H9 (cell line): ENCODE data around the gene APLF. TPM values are rescaled to one million over a fixed set of nuclear protein-coding genes. Genes with fewer than 3 reads are reported as not detected.

ENCODE experiments used
- DNase-seq: peaks from one replicate; pipeline ENCODE4 v3.0.0-alpha.2; 2017
- H2AFZ ChIP-seq: one replicate; pipeline ENCODE4 v1.6.1; 2013; ENCODE audit warnings: mild to moderate bottlenecking, low read length, control low read depth, moderate library complexity
- H2AK5ac ChIP-seq: 2 replicates; pipeline ENCODE4 v1.6.1; 2013; ENCODE audit warnings: low read length, control low read depth, mixed read lengths; ENCODE audit not compliant: insufficient read length
- H2BK120ac ChIP-seq: one replicate; pipeline ENCODE4 v1.6.1; 2013; ENCODE audit warnings: low read depth, mild to moderate bottlenecking, low read length, control low read depth, inconsistent platforms; ENCODE audit not compliant: poor library complexity, severe bottlenecking
- H2BK12ac ChIP-seq: 2 replicates; pipeline ENCODE4 v1.6.1; 2013; ENCODE audit warnings: low read length, control low read depth, mixed read lengths, low read depth; ENCODE audit not compliant: insufficient read length
- H2BK15ac ChIP-seq: 2 replicates; pipeline ENCODE4 v1.6.1; 2013; ENCODE audit warnings: low read depth, low read length, control low read depth
- H2BK20ac ChIP-seq: one replicate; pipeline ENCODE4 v1.6.1; 2013; ENCODE audit warnings: low read depth, mild to moderate bottlenecking, low read length, control low read depth, inconsistent platforms; ENCODE audit not compliant: poor library complexity, severe bottlenecking
- H2BK5ac ChIP-seq: 2 replicates; pipeline ENCODE4 v1.6.1; 2013; ENCODE audit warnings: low read length, control low read depth, mixed read lengths; ENCODE audit not compliant: insufficient read length
- H3K14ac ChIP-seq: 2 replicates; pipeline ENCODE4 v1.6.1; 2013; ENCODE audit warnings: low read length, control low read depth; ENCODE audit not compliant: insufficient read depth
- H3K18ac ChIP-seq: 2 replicates; pipeline ENCODE4 v1.6.1; 2013; ENCODE audit warnings: low read depth, mild to moderate bottlenecking, mixed read lengths, low read length, control low read depth; ENCODE audit not compliant: insufficient read length
- H3K23ac ChIP-seq: 2 replicates; pipeline ENCODE4 v1.6.1; 2013; ENCODE audit warnings: low read length, control low read depth, mixed read lengths, low read depth; ENCODE audit not compliant: insufficient read length
- H3K23me2 ChIP-seq: 2 replicates; pipeline ENCODE4 v1.6.1; 2013; ENCODE audit warnings: low read depth, mild to moderate bottlenecking, mixed read lengths, low read length, control low read depth; ENCODE audit not compliant: insufficient read length, poor library complexity, severe bottlenecking
- H3K27ac ChIP-seq: 2 replicates; pipeline ENCODE4 v1.5.1; 2013; ENCODE audit warnings: low read length, control low read depth, mixed read lengths, low read depth; ENCODE audit not compliant: insufficient read length
- H3K27me3 ChIP-seq: 2 replicates; pipeline ENCODE4 v1.6.1; 2013; ENCODE audit warnings: low read length, control low read depth, inconsistent platforms; ENCODE audit not compliant: insufficient read depth
- H3K4ac ChIP-seq: 2 replicates; pipeline ENCODE4 v1.6.1; 2013; ENCODE audit warnings: low read depth, mild to moderate bottlenecking, control low read depth, inconsistent platforms, low read length, moderate library complexity
- H3K4me1 ChIP-seq: 2 replicates; pipeline ENCODE4 v1.6.1; 2013; ENCODE audit warnings: low read length, control low read depth, inconsistent platforms; ENCODE audit not compliant: insufficient read depth
- H3K4me2 ChIP-seq: 2 replicates; pipeline ENCODE4 v1.6.1; 2013; ENCODE audit warnings: low read length, control low read depth, mixed read lengths; ENCODE audit not compliant: insufficient read length, insufficient read depth
- H3K56ac ChIP-seq: 2 replicates; pipeline ENCODE4 v1.6.1; 2013; ENCODE audit warnings: low read depth, mild to moderate bottlenecking, mixed read lengths, low read length, control low read depth; ENCODE audit not compliant: insufficient read length
- H3K79me1 ChIP-seq: 2 replicates; pipeline ENCODE4 v1.6.1; 2013; ENCODE audit warnings: low read depth, mild to moderate bottlenecking, moderate library complexity, low read length, control low read depth, inconsistent platforms; ENCODE audit not compliant: insufficient read depth, poor library complexity, severe bottlenecking
- H3K79me2 ChIP-seq: 2 replicates; pipeline ENCODE4 v1.6.1; 2013; ENCODE audit warnings: low read length, control low read depth, inconsistent platforms; ENCODE audit not compliant: insufficient read depth
- H3K9ac ChIP-seq: 2 replicates; pipeline ENCODE4 v1.6.1; 2013; ENCODE audit warnings: low read length, control low read depth, mixed read lengths; ENCODE audit not compliant: insufficient read length; ENCODE audit errors: extremely low read depth
- H3K9me3 ChIP-seq: one replicate; pipeline ENCODE4 v1.6.1; 2013; ENCODE audit warnings: low read depth, low read length, inconsistent platforms; ENCODE audit not compliant: control insufficient read depth
- H3T11ph ChIP-seq: one replicate; pipeline ENCODE4 v1.6.1; 2013; ENCODE audit warnings: mild to moderate bottlenecking, low read length, control low read depth, inconsistent platforms
- H4K20me1 ChIP-seq: one replicate; pipeline ENCODE4 v1.6.1; 2013; ENCODE audit not compliant: control insufficient read depth, insufficient read length, insufficient read depth
- H4K5ac ChIP-seq: 2 replicates; pipeline ENCODE4 v1.6.1; 2013; ENCODE audit warnings: low read depth, mild to moderate bottlenecking, mixed read lengths, low read length, control low read depth; ENCODE audit not compliant: insufficient read length
- H4K8ac ChIP-seq: replicated peaks from 2 replicates; pipeline ENCODE4 v1.6.1; 2013; ENCODE audit warnings: low read length, control low read depth, mixed read lengths, low read depth; ENCODE audit not compliant: insufficient read length
- H4K91ac ChIP-seq: 2 replicates; pipeline ENCODE4 v1.6.1; 2013; ENCODE audit warnings: low read depth, mild to moderate bottlenecking, moderate library complexity, mixed read lengths, low read length, control low read depth; ENCODE audit not compliant: insufficient read length
- H3K27ac Mint-ChIP-seq, 3 experiments: 2 replicates in 2 of 3; 3 replicates in 1 of 3; pipeline ENCODE4 v1.8.0; 2020 to 2021; ENCODE audit warnings: mixed read lengths in 3 of 3, mild to moderate bottlenecking in 1 of 3, moderate library complexity in 1 of 3
- H3K27me3 Mint-ChIP-seq: 2 replicates; pipeline ENCODE4 v1.8.0; 2021; ENCODE audit warnings: low read depth, mild to moderate bottlenecking, moderate library complexity, mixed read lengths
- H3K36me3 Mint-ChIP-seq, 3 experiments: 2 replicates in 2 of 3; 3 replicates in 1 of 3; pipeline ENCODE4 v1.8.0; 2020 to 2021; ENCODE audit warnings: low read depth in 3 of 3, mixed read lengths in 3 of 3; ENCODE audit not compliant: insufficient read depth in 1 of 3
- H3K4me1 Mint-ChIP-seq, 2 experiments: 2 replicates each; pipeline ENCODE4 v1.8.0; 2020; ENCODE audit warnings: mixed read lengths in 2 of 2
- H3K4me3 Mint-ChIP-seq, 2 experiments: 2 replicates in 1 of 2; 3 replicates in 1 of 2; pipeline ENCODE4 v1.8.0; 2020 to 2021; ENCODE audit warnings: mild to moderate bottlenecking in 2 of 2, mixed read lengths in 2 of 2, moderate library complexity in 1 of 2
- H3K9me3 Mint-ChIP-seq, 2 experiments: 2 replicates in 1 of 2; 3 replicates in 1 of 2; pipeline ENCODE4 v1.8.0; 2020; ENCODE audit warnings: mild to moderate bottlenecking in 2 of 2, mixed read lengths in 2 of 2, moderate library complexity in 1 of 2
- CTCF ChIP-seq: fragments of 200-600 bp; sonication (generic); conservative IDR thresholded peaks from 3 replicates; pipeline ENCODE4 v1.8.0; 2021; ENCODE audit warnings: antibody characterized with exemption, mild to moderate bottlenecking
- WGBS: extraction: QIAGEN DNeasy Blood & Tissue Kit; methylation state at CpG from one replicate; pipeline ENCODE4 v1.1.7; 2013; ENCODE audit warnings: missing lambda C conversion rate, low lambda C conversion rate, mixed read lengths; ENCODE audit not compliant: insufficient read length; ENCODE audit errors: extremely low coverage; 5-methylcytosine and 5-hydroxymethylcytosine counted together
- total RNA-seq: library from RNA; stranded (reverse); gene quantifications from 2 replicates; pipeline ENCODE4 v1.2.1, GENCODE V29; 2021

Gene APLF
- total RNA-seq, 1 experiment from 2014 or later, result 3.7 TPM

DNA sequence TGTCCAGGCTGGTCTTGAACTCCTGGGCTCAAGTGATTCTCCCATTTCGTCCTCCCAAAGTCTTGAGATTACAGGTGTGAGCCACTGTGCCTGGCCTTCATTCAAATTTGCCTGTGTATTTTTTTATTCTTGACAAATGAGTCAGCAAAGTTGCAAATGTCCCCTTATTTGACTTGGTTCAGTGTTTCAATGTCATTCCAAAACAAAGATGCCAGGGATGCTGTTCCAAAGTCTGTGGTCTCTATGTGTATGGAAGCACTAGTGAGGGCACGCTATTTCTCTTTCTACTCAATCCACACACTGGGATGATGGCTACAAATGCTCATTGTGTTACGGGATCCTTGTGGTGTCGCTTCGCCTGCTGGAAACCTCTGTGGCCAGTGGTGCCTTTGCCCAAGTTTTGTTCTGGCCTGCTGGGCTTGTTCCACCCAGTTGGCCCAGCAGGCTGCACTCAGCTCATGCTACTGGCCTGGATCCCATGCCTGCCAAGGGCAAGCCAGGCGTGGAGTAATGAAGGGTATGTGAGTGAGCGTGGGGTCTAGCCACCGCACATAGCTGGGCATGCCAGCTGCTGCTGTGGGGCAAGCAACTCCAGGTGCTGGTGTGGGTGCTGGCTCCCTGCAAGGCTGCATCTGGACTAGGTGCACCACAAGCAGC, 35.9 kb upstream of the APLF start:
- Histone ChIP-seq H3K27me3 (no peaks in the 10 kb centered on the region), H3K9me3 (no peaks in the 10 kb centered on the region), H3K4me2 (no peak overlapping the region), H2BK5ac (no peak overlapping the region), H3K56ac (no peak overlapping the region), H3T11ph (no peak overlapping the region), H4K91ac (no peak overlapping the region), H2AK5ac (no peak overlapping the region), H3K18ac (no peak overlapping the region), H3K14ac (no peak overlapping the region), H2BK15ac (no peak overlapping the region), H3K23me2 (no peaks in the 10 kb centered on the region), H4K5ac (no peak overlapping the region), H4K20me1 (no peaks in the 10 kb centered on the region), H3K4ac (no peak overlapping the region), H3K4me1 (no peaks in the 10 kb centered on the region; the same call in 1 of the 2 replicates), H2AFZ (no peak overlapping the region), H3K27ac (no peak overlapping the region), H2BK12ac (no peak overlapping the region), H3K79me2 (no peaks in the 10 kb centered on the region), H3K23ac (no peak overlapping the region), H3K9ac (no peak overlapping the region), H4K8ac (no peak overlapping the region), H2BK20ac (no peak overlapping the region), H3K79me1 (no peaks in the 10 kb centered on the region), H2BK120ac (no peak overlapping the region)
- Mint-ChIP-seq H3K27me3 (no peaks in the 10 kb centered on the region), H3K4me1 (peaks cover 0 to 4% of the 10 kb centered on the region in 2 experiments; a peak in 3 of 4 replicates), H3K9me3 (no peaks in the 10 kb centered on the region; a peak in 3 of 5 replicates), H3K4me3 (no peak overlapping the region), H3K36me3 (no peaks in the 10 kb centered on the region), H3K27ac (no peak overlapping the region)
- no peak for TF ChIP-seq CTCF
- no CpG with 5 or more reads among the region's 8 CpGs for WGBS
- DNase-seq, result no peak
